Activated naive CD4-positive, alpha-beta T cell (primary cell): ENCODE measurements around the gene FGD5.

Experiments
- DNase-seq, 4 experiments: peaks; one replicate each; lab custom pipeline; 2025; lab: John Stamatoyannopoulos, UW

Gene FGD5

DNA sequence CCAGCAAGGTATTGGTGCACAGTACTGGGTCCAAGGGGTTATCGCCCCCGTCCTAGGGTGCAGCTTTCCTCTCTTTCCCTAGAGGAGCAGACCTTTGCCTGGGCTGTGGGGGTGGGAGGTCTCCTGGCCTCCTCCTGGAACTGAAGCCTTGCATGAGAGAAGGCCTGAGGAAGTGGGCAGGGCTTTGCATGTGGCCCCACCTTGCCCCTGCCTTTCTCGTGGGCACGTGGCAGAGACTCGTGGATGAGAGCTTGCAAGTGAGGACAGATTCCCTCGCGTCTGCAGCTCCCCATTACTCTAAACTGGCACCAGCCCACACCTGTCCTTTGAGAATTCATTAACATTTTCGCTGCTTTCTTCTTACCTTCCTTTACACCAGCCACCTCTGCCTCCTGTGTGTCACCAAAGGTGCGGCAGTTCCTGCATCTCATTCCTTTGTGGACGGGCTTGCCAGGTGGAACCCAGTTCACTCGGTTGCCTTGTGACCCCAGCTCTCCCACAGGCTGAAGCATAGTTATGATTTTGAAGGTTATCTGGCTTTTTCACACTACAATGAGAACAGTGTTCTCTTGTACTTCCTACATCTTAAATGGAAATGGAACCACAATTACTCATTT lies 87.7 kb downstream of the FGD5 start:
- no peak for DNase-seq

DNA sequence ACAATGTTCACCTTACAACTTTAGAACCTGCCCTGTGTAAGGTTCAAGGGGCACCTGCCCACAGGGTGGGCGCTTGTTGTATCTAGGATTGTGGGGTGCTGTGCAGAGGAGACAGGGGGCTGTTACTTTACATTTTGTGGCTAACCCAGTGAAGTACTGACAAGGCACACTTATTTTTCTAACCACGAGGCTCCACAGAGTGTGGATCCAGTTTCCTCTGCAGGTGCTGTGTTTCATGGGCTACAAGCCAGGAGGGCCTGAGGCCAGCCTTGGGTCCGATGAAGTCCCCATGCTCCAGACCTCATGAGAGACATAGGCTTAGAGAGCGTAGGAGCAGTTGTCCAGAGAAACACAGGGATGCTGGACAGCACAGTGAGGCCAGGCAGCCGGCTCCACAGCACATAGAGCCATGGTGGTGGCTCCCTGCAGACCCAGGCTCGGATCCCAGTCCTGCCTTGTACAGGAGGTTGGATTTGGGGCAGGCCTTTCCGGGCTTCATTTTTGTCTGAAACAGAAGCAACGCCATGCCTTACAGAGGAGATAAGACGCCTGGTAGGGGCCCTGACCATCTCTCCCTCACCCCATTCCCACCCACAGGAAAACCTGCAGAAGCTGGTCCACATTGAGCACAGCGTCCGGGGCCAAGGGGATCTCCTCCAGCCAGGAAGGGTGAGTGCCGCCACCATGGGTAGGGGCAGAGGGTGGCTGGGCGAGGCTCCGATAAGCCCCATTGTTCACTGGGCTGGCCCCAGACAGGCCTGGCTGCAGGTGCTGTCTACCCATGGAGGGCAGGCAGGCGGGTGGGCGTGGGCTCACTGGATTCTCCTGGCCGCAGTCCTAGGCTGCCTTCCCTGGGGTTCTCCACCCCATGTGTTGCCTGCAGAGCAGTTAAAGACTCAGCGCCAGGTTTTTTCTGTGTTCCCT lies 88.5 kb downstream of the FGD5 start:
- no peak for DNase-seq

DNA sequence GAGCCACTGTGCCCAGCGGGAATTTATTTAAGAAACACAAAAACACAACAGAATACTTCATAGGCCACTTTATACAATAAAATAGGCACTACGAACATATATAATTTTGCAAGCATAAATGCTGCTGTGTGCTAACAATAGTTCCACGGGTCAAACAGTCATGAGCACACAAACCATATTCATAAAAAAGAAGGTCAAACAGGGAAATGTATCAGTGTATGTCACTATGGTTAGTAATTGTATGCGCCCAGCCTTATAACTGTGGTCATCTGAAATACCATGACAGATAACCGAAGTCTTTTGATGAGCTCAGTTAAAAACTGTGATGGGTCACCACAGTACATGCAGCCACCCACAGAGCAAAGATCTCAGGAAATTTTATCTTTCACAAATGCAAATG lies 90.5 kb downstream of the FGD5 start:
- DNase-seq: no peak

DNA sequence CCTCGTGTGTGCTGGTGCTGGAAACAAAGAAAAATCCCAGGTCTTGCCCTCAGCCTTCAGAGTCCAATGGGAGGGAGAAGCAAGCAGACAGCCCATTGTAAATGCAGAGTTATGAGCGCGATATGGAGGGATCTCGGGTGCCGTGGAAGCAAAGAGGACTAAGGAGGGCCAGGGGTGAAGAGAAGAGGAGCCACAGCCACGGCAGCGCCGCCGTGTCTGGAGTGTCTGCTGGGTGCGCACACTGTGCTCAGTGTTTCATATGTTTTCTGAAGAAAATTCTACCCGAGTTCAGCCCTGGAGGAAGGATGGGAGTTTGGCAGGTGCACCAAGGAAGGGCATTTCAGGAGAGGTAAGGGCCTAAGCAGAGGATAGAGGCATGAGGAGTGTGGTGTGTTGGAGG lies 92.9 kb downstream of the FGD5 start:
- no peak for DNase-seq

DNA sequence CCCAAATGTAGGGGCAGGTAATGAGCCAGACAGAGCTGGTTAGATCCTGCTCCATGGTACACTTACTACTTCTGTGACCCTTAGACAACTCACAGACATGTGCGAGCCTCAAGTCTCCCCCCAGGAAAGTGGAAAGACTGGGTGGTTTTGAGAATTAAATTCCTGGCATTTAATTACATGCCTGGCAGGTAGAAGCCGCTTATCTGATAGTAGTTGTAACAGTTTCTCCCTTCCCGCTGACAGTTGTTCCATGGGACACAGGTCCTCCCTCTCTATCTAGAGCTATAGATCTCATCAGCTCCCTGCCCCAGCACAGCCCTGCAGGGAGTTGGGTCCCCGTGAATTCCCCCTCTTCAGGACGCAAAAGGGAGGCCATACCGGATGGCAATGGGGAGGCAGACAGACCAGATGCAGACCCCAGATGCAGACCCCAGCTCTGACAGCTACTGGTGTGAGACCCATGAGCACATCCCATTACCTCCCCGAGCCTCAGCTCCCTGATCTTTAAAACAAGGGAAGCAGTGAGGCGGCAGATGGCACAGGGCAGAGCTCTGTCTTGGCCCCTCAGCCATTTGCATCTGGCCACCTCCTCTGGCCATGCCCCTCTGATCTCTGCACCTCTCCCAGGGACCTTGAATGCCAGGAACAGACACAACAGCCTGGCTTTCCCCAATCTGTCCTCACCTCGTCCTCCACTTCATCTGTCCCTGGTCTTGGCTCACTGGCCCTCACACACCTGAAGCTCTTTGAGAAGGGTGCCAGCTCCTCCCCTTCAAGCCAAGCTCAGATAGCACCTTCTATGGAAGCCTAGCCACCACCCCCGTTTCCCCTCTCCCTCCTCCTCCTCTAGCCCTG lies 94.5 kb downstream of the FGD5 start:
- no peak for DNase-seq

DNA sequence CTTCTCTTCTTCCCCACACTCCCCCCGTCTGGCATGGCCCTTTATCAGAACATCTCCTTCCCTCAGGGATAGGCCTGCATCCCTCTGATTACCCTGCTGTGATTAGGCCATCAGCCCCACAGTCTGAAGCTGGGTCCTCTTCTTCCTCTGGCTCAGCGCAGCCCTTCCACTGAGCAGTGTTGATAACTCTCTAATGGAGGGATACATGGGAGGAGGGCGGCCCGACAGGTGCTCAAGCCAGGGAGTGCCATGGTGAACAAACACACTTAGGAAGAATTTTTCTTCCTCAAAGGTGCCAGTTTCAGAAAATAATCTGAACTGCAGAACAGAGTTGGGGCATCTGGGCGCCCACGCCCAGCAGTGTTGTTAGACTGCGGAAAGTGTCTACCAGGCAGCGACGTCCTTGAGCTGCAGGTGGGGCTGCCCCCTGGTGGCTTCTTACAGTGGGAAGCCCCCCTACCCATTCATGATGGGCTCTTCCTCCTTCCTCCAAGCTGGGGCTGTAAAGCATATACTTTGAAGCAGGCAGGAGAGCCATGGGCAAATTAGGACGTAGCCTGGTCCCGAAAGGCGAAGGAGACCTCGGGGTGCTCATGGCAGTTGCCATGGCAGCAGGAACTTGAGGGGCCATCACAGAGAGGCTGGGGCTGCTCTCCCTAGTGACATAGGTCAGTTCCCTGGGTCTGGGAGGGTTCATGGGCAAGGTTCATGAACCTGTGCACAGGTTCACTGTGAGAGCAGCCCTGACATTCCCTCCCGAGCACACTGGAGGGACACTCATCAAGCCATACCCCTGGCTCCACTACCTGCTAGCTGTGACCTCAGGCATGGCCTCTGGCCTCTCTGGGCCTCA lies 95.4 kb downstream of the FGD5 start:
- DNase-seq: no peak

DNA sequence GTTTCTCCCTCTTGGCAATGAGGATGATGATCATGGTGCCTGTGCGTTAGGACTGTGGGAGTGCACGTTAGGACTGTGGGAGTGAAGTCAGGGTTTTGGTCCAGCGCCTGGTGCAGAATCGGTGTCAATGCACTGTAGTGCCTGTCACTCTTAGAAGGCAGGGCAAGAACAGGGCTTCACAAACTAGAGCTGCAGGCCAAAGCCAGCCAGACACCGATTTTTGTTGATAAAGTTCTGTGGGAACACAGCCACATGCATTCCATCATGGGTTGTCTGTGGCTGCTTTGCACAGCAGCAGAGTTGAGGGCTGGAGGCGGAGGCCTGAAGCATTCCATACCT lies 96.0 kb downstream of the FGD5 start:
- DNase-seq: no peak

DNA sequence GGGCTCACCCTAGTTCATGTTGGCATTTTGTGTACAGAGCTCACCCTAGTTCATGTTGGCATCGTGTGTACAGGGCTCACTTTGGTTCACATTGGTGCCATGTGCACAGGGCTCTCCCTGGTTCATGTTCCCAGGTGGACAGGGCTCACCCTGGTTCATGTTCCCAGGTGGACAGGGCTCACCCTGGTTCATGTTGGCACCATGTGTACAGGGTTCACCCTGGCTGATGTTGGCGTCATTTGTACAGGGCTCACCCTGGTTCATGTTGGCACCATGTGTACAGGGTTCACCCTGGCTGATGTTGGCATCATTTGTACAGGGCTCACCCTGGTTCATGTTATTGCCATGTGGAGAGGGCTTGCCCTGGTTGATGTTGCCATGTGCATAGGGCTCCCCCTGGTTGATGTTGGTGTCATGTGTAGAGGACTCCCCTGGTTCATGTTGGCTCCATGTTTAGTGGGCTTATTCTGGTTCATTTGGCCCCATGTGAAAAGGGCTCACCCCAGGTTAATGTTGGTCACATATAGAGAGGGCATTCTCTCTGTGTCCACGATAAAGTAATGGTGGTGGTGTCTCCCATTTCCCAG lies 97.0 kb downstream of the FGD5 start:
- DNase-seq: peak in 1 of 4 experiments; percentile 8

DNA sequence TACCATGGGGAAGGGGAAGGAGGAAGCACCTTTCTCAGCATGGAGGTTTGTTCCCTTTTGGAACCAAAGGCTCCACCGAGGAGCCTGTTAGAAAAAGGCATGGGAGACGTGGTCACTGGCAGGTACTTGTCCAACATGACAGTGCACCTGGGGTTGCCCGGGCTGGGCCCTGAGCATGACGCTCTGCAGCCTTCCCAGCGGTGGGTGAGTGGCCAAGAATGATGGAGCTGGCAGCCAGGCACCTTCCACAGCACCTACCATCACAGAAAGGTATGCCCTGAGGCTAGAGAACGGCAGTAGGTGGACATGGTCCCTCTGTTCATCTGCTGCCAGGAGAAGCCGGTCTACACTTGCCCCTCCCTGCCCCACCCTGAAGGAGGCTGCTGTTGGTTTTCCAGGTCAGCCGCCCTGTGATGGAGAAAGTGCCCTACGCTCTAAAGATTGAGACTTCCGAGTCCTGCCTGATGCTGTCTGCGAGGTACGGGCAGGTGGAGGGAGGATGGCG lies 99.6 kb downstream of the FGD5 start:
- DNase-seq: no peak

DNA sequence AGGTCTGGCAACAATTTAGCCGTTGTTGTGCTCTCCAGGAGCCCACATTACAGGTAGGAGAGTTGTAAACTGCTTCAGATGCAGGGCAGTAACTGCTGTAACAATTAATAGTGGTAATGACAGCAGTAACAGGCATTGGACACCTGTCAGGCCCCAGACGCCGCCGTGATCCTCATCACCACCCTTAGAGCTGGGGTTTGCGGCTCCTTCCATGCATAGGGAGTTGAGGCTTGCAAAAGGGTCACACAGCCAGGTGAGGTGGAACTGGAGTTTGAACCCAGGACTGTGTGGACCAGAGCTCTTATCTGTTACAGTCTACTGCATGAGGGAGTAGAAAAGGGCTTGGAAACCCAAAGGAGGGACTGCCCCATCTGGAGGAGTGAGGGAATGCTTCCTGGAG lies 101.8 kb downstream of the FGD5 start:
- no peak for DNase-seq

DNA sequence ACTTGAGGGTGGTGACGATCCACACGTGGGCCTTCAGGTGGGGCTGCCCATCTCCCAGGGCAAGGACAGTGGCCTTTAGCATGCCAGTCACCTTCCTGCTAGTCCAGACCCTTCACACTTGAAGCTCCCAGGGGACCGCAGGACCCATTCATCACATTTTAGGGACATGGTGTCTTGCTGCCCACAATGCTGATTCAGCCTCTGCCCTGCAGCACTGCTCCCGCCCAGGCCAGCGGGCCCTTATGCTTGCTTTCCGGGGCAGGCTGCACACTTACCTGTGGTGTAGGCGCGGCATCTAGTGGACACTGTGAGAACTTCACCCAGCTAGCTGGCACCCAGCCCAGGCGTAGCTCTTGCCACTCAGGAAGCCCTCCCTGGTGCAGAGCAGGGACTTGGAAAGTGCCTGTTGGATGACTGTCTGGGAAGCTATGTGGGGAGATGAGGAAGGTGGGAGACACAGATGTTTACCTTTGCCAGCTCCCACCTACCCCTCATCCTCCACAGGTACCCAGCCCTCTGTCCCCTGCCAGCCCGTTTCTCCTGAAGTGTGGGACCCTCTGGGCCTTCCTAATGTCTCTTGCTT lies 102.4 kb downstream of the FGD5 start:
- DNase-seq: peak; percentile 41 to 83 (median 72)

DNA sequence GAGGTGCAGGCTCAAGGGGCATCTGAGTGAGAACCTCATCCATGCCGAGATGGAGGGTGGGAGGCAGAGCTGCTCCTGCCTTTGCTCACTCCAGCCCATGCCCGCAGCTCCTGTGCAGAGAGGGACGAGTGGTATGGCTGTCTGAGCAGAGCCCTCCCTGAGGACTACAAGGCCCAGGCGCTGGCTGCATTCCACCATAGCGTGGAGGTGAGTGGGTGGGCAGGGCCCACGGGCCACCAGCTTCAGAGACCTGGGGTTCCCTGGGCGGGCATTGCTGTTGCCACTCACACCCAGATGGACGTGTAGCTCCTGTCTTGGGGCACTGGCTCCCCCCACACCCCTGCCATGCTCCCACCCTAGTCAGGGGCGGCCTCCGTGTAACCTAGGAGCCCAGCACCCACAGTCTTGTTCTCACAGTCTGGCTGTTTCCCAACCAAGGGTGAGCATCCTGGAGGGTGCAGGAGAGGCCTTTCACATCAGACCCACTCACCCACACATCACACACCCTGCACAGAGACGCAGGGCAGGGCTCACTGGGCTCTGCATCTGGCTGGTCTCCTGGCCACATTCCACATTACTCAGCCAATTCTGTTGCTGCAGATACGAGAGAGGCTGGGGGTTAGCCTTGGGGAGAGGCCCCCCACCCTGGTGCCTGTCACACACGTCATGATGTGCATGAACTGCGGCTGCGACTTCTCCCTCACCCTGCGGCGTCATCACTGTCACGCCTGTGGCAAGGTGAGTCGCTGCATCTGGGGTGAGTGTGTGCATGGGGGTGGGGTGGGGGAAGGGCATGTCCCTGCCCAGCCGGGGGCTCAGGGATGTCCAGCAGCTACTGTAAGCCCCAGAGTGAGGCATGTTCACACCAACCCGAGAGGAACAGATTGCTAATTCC lies 103.3 kb downstream of the FGD5 start:
- no peak for DNase-seq

DNA sequence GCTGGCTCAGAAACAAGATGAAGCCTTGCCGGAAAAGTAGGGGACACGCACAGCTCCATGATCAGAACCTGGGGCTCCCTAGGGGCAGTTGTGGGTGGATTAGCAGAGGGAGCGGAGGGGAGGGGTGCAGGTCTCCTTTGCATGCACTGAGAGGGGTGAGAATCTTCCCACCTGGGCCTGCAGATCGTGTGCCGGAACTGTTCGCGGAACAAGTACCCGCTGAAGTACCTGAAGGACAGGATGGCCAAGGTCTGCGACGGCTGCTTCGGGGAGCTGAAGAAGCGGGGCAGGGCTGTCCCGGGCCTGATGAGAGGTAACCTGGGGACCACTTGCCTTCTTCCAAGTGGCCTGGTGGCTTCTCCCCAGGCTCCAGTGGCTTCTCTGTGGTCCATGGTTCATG lies 104.1 kb downstream of the FGD5 start:
- no peak for DNase-seq

DNA sequence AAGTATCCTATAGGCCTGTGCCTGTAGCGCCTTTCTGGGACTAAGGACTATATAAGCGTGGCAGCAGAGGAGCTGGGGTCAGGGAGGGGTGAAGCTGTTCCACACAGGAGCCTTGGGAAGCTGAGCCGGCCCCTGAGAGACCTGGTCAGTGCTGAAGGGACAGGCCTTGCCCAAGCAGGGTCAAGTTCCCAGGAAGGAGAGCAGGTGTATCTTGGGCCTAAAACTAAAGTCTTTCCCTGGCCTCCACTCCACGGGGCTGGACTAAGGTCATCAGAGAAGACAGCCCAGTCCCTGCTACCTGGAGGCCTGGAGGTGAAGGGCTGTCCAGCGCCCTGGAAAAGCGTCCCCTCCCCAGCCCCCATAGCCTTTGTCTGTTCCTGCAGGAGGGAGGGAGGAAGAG lies 104.7 kb downstream of the FGD5 start:
- no peak for DNase-seq

DNA sequence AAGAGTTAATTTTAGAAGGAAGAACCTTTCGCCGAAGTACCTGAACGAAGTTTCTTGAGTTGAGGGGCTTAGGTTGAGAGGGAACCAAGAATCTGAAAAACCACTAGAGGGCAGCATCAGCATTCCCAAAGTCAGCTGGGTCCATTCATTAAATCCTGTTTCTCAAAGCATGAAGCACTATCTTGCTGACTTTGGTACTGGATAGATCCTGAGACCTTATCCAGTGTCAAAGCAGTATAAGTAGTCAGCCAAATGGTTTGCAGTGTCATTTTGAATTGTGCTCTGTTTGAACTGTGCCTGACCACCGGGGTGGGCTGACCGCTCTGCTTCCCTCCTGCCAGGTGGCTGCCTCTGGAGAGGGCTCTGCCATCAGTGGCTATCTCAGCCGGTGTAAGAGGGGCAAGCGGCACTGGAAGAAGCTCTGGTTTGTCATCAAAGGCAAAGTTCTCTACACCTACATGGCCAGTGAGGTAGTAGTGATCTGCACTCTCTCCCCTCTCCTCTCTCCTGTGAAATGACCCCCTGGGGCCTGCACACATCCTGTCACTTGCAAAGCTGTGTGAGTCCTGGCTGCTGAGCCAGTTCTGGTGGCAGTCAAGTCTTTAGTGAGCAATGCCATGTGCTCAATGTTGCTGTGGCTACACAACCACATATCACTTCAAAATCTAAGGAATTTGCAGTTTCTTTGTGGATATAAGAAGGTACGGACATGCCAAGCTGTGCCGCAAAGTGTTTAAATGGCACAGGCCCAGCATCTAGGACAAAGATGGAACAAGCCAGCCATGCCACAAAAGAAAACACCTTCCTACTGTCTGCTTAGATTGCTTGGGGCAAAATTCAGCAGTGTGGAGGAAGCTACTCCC lies 107.2 kb downstream of the FGD5 start:
- no peak for DNase-seq

DNA sequence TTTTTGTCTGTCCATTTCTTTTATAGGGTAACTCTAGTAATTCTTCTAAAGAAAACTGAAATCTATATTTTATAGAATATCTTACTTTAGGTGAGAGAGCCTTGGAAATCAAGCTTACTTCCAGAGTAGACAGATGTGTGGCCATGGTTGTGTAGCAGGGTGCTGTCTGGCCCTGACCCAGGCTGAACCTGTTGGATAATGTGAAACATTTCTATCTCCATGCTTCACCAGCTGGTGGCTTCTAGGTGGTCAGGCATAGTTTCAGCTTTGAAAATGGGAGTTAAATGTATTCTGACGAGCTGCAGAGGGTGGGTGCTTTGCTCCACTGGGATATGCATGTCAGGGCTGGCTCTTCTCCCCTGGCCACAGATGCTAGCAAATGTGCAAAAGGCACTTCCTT lies 107.8 kb downstream of the FGD5 start:
- no peak for DNase-seq

DNA sequence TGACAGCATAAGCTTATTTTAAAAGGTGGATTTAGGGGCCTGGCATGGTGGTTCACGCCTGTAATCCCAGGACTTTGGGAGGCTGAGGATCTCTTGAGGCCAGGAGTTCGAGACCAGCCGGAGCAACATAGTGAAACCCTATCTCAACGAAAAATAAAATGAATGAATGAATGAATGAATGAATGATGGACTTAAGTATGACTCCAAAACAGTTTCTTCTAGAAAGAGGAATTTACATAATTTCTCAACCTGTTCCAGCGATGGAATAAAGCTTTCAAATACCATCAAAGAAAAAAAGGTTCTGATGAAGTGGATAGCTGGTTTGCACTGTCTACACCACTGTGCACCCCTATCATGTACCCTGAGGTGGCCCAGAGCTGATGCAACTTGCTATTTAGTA lies 108.5 kb downstream of the FGD5 start:
- DNase-seq: no peak

DNA sequence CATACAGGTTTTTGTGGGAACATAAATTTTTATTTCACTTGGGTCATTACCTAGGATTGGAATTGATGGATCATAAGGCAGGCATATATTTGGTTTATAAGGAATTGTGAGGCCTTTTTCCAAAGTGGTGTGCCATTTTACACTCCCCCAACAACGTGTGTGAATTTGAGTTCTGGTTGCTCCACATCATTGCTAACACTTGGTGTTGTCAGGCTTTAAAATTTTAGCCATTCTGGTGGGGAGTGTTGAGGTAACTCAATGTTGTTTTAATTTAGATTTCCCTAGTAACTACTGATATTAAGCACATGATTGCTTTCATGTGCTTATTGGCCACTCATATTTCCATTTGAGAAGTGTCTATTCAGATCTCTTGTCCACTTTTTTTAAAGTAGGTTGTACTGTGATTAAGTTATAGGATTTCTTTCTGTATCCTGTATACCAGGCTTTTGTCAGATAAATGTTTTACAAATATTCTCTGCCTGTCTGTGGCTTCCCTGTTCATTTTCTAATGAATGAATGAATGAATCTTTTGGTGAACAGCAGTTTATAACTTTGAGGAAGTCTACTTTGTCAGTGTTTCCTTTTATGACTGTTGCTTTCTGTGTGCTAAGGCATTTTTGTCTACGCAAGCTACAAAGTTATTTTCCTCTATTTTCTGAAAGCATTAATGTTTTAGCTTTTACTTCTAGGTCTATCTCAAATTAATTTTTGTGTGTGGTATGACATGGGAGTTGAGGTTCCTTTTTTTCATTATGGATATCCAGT lies 110.7 kb downstream of the FGD5 start:
- no peak for DNase-seq
